ENCODE results near the gene ZNF322. TPM values are rescaled to one million over a fixed set of nuclear protein-coding genes. Genes with fewer than 3 reads are reported as not detected.

Gene ZNF322
- total and polyA plus RNA-seq, 11 donors: 4.0 to 17.2 (median 11.7) TPM

DNA sequence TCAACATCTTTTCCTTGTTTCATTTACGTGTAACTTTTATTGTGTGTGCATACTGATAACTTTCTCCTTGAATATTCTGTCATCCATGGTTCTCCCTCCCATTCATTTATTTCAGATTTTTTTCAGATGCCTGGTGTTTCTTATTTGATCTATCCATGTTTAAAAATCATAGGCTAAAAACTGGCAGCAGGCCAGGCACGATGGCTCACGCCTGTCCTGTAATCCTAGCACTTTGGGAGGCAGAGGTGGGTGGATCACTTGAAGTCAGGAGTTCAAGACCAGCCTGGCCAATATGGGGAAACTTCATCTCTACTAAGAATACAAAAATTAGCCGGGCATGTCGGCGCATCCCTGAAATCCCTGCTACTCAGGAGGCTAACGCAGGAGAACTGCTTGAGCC, 31.7 kb downstream of the ZNF322 start:
- DNase-seq (no peak), ATAC-seq (no peak)
- H3K9me3 ChIP-seq: peaks cover 0 to 7% (median 1%) of the 10 kb centered on the region in 12 donors
- WGBS, 4 donors: 77 to 83% (median 81%) methylated on average over 7 of the region's 7 CpGs
- no peak overlapping the region for H3K4me3 ChIP-seq
- no peaks in the 10 kb centered on the region for H3K27me3 ChIP-seq
- no peak overlapping the region for H3K27ac ChIP-seq
- H3K4me1 ChIP-seq: no peaks in the 10 kb centered on the region
- no peaks in the 10 kb centered on the region for H3K36me3 ChIP-seq
- TF ChIP-seq, protein P1, sequence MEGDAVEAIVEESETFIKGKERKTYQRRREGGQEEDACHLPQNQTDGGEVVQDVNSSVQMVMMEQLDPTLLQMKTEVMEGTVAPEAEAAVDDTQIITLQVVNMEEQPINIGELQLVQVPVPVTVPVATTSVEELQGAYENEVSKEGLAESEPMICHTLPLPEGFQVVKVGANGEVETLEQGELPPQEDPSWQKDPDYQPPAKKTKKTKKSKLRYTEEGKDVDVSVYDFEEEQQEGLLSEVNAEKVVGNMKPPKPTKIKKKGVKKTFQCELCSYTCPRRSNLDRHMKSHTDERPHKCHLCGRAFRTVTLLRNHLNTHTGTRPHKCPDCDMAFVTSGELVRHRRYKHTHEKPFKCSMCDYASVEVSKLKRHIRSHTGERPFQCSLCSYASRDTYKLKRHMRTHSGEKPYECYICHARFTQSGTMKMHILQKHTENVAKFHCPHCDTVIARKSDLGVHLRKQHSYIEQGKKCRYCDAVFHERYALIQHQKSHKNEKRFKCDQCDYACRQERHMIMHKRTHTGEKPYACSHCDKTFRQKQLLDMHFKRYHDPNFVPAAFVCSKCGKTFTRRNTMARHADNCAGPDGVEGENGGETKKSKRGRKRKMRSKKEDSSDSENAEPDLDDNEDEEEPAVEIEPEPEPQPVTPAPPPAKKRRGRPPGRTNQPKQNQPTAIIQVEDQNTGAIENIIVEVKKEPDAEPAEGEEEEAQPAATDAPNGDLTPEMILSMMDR (IDR thresholded peaks at IDR 0.05): no peak
- TF ChIP-seq POLR2A (IDR thresholded peaks at IDR 0.05): no peak
- intact Hi-C loops (cut with DNase I): no loop called here

DNA sequence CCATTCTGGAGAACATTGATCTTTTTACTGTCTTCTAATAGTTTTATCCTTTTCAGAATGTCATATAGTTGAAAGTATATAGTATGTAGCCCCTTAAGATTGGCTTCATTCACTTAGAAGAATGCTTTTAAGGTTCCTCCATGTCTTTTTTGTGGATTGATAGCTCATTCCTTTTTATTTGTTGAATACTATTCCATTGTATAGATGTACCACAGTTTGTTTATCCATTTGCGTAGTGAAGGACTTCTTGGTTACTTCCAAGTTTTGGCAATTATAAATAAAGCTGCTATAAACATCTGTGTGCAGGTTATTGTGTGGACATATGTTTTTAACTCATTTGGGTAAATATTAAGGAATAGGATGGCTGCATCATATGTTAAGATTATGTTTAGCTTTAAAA, 35.0 kb downstream of the ZNF322 start:
- Histone ChIP-seq H3K27me3 (peaks cover 0 to 4% (median 0%) of the 10 kb centered on the region in 9 donors), H3K4me3 (no peak overlapping the region), H3K27ac (no peak overlapping the region), H3K36me3 (no peaks in the 10 kb centered on the region), H3K9me3 (peaks cover 0 to 7% (median 1%) of the 10 kb centered on the region in 12 donors), H3K4me1 (no peaks in the 10 kb centered on the region)
- TF ChIP-seq, protein P1 (IDR thresholded peaks at IDR 0.05): no peak
- TF ChIP-seq POLR2A (IDR thresholded peaks at IDR 0.05): no peak
- DNase-seq (no peak), ATAC-seq (no peak)
- intact Hi-C loops (cut with DNase I): no loop called here
- 90 to 98% (median 93%) methylated on average over 1 of the region's 1 CpG for WGBS, 4 donors

DNA sequence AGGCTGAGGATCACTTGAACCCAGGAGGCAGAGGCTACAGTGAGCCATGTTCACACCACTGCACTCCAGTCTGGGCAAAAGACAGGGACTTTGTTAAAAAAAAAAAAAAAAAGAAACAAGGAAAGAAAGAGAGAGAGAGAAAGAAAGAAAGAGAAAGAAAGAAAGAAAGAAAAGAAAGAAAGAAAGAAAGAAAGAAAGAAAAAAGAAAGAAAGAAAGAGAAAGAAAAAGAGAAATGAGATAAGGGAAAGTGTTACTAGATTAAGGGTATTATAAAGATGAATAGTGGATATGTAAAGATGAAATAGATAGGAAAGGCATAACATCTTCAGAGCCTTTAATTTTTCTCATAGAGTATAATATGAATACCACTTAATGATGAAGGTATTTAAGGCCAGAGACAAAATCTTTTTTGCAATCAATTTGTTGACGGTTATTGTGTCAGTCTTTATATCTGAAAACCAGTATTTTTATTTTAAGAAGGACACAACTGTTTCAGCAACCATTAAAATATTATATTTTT, 36.1 kb downstream of the ZNF322 start:
- 0 to 44% (median 0%) methylated on average over 1 of the region's 1 CpG for WGBS, 4 donors
- TF ChIP-seq, protein P1 (IDR thresholded peaks at IDR 0.05): no peak
- TF ChIP-seq POLR2A (IDR thresholded peaks at IDR 0.05): no peak
- Histone ChIP-seq H3K27me3 (peaks cover 0 to 4% (median 0%) of the 10 kb centered on the region in 9 donors), H3K9me3 (peaks cover 0 to 7% (median 1%) of the 10 kb centered on the region in 12 donors), H3K36me3 (no peaks in the 10 kb centered on the region), H3K4me1 (no peaks in the 10 kb centered on the region), H3K27ac (no peak overlapping the region), H3K4me3 (no peak overlapping the region)
- DNase-seq (no peak), ATAC-seq (no peak)
- intact Hi-C loops (cut with DNase I): no loop called here

DNA sequence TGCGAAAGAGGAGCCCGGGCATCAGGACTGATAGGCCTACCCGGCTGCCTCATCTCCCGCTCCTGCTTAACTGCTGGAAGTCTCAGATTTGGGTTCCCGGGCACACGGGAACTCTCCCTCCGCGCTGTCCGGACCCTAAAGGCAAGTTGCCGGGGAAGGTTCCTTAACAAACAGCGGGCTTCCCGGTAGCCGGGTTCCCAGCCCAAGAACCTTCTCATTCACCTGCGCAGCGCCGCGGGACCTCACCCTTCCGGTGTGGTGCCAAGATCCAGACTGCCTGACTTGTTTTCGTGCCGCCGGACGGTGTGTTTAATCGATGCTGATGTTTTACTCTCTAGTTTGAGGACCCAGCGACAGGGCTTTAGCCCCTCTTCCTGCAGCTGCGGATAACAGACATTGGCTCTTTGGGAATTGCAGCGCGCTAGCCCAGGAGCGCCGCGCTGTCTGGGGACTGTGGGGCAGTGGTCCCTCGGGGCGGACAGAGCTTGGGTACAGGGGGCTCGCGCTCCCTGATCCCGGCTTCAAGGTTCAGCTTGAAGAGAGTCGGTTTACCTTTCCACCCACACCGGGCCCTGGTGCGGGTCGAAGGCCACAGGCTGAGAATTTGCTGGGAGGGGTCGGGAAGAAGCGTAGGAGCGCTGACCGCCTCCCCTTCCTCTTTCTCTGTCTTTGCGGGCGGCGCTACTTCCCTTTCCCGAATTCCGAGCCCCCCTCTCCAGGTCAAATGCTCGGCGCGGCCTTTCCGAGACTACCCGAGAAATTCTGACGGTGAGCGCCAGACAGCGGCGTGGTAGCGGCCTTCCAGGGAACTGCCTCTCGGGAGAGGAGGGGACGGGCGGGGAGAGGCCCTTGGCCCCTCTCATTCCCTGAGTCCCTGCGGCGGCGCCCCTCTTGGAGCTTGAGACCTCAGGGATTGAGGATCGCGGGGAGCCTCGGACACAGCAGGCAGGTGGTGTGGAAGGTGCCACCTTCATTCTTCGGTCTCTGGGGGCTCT, 45.6 kb downstream of the ZNF322 start:
- ATAC-seq (no peak), DNase-seq (peak in 1 of 5 donors; percentile 37)
- WGBS, 4 donors: 2% methylated on average over 44 to 68 of the region's 68 CpGs
- intact Hi-C loops (cut with DNase I): loop anchor here in 1 of 10 donors (10.0 kb wide), 1 partner anchor 1451 kb away; no protein-coding TSS in a partner anchor
- peaks cover 0 to 15% (median 11%) of the 10 kb centered on the region in 12 donors for H3K4me1 ChIP-seq
- H3K9me3 ChIP-seq: peaks cover 0 to 14% (median 0%) of the 10 kb centered on the region in 12 donors
- TF ChIP-seq, protein P1 (IDR thresholded peaks at IDR 0.05): no peak
- no peak for TF ChIP-seq POLR2A (IDR thresholded peaks at IDR 0.05)
- peak overlapping the region; percentile 10 to 53 (median 44) for H3K4me3 ChIP-seq
- H3K36me3 ChIP-seq: no peaks in the 10 kb centered on the region
- peaks cover 11 to 59% (median 37%) of the 10 kb centered on the region in 9 donors for H3K27me3 ChIP-seq
- no peak overlapping the region for H3K27ac ChIP-seq
